K562 (cell line): ENCODE results near the gene SNCB. TPM values are rescaled to one million over a fixed set of nuclear protein-coding genes. Genes with fewer than 3 reads are reported as not detected.
A peak's percentile ranks its signal among the peaks of the same experiment; 100 is the strongest.

Experiments used
- ARNT ChIP-seq, 2 experiments: fragments of 450-650 bp; IDR thresholded peaks; 2 replicates each; pipeline ENCODE4 v1.6.1; 2016; ENCODE audit warnings: mild to moderate bottlenecking in 1 of 2
- ATF3 ChIP-seq, 2 experiments: fragments of 450-650 bp in 1 of 2; sonication (generic) in 1 of 2; formaldehyde crosslinking in 1 of 2; IDR thresholded peaks in 1 of 2; conservative IDR thresholded peaks in 1 of 2; 2 replicates each; pipeline versions ENCODE4 v1.6.1 to v1.8.1; 2016 to 2023; ENCODE audit warnings: mild to moderate bottlenecking in 2 of 2, moderate library complexity in 2 of 2, inconsistent platforms in 1 of 2, missing genetic modification reagents in 1 of 2
- BCOR ChIP-seq: fragments of 450-650 bp; IDR thresholded peaks from 2 replicates; pipeline ENCODE4 v1.6.1; 2016
- BRF1 ChIP-seq: IDR thresholded peaks from 3 replicates; pipeline ENCODE4 v1.6.1; 2011; ENCODE audit warnings: borderline replicate concordance, mild to moderate bottlenecking; ENCODE audit not compliant: insufficient read length; ENCODE audit errors: extremely low read depth
- CBX1 ChIP-seq: sonication (generic); IDR thresholded peaks from 2 replicates; pipeline ENCODE4 v1.6.1; 2016; ENCODE audit warnings: antibody characterized with exemption, low read depth, mild to moderate bottlenecking
- CREM ChIP-seq: IDR thresholded peaks from 2 replicates; pipeline ENCODE4 v1.6.1; 2014; ENCODE audit warnings: antibody characterized with exemption, low read depth
- ETS1 ChIP-seq: conservative IDR thresholded peaks from 2 replicates; pipeline ENCODE4 v1.6.1; 2011; ENCODE audit warnings: low read depth, mild to moderate bottlenecking, low read length; ENCODE audit not compliant: control insufficient read depth
- MITF ChIP-seq: IDR thresholded peaks from 2 replicates; pipeline ENCODE4 v1.6.1; 2014; ENCODE audit warnings: antibody characterized with exemption
- PHTF2 ChIP-seq: fragments of 250-450 bp; sonication (Bioruptor Pico); IDR thresholded peaks from 2 replicates; pipeline ENCODE4 v1.5.0; 2021; ENCODE audit warnings: mild to moderate bottlenecking
- RAD21 ChIP-seq, 2 experiments: fragments of 250-450 bp in 1 of 2; fragments of 450-650 bp in 1 of 2; sonication (Bioruptor Pico) in 1 of 2; formaldehyde crosslinking in 1 of 2; IDR thresholded peaks in 1 of 2; conservative IDR thresholded peaks in 1 of 2; 2 replicates each; pipeline versions ENCODE4 v1.4.0 to v1.8.0; 2020 to 2022; ENCODE audit warnings: mild to moderate bottlenecking in 2 of 2, moderate library complexity in 1 of 2
- RBM25 ChIP-seq: fragments of 200-400 bp; formaldehyde crosslinking; IDR thresholded peaks from 2 replicates; pipeline ENCODE4 v1.6.1; 2018; ENCODE audit warnings: low read length, low read depth, moderate library complexity; ENCODE audit not compliant: severe bottlenecking
- SAFB2 ChIP-seq: fragments of 200-400 bp; formaldehyde crosslinking; IDR thresholded peaks from 2 replicates; pipeline ENCODE4 v1.6.1; 2018; ENCODE audit warnings: borderline replicate concordance, low read length, low read depth, moderate library complexity; ENCODE audit not compliant: severe bottlenecking
- SIRT6 ChIP-seq: IDR thresholded peaks from one replicate; pipeline ENCODE4 v1.6.1; 2012; ENCODE audit warnings: low read depth, mild to moderate bottlenecking, control low read depth, inconsistent platforms, low read length, moderate library complexity
- SMAD2 ChIP-seq: fragments of 150-350 bp; IDR thresholded peaks from 2 replicates; pipeline ENCODE4 v1.6.1; 2014; ENCODE audit warnings: low read depth, mild to moderate bottlenecking, low read length
- VEZF1 ChIP-seq: fragments of 200-800 bp; sonication (Bioruptor generic); IDR thresholded peaks from 2 replicates; pipeline ENCODE4 v1.6.1; 2017; ENCODE audit warnings: missing genetic modification characterization, missing compliant biosample characterization
- XRCC3 ChIP-seq: fragments of 450-650 bp; IDR thresholded peaks from 2 replicates; pipeline ENCODE4 v1.6.1; 2017; ENCODE audit warnings: mild to moderate bottlenecking, moderate library complexity
- ZNF282 ChIP-seq: sonication (generic); formaldehyde crosslinking; IDR thresholded peaks from 2 replicates; pipeline ENCODE4 v1.8.1; 2023; ENCODE audit warnings: missing genetic modification reagents
- ZNF592 ChIP-seq: fragments of 450-650 bp; IDR thresholded peaks from 2 replicates; pipeline ENCODE4 v1.6.1; 2017; ENCODE audit warnings: antibody characterized with exemption, mild to moderate bottlenecking
- polyA plus RNA-seq, 8 experiments: library from polyadenylated mRNA; depleted of rRNA in 4 of 8; stranded (reverse) in 5 of 8; unstranded in 3 of 8; fragments of >200 nt; fragmentation: Nextera tagmentation in 2 of 8; fragmentation: Illumina TruSeq in 1 of 8; extraction: Ambion mirVana in 2 of 8; extraction: Trizol in 1 of 8; gene quantifications; 2 replicates each; pipeline versions ENCODE4 v1.2.1 to v1.2.3, GENCODE V29; 2011 to 2014; ENCODE audit warnings: inconsistent platforms in 1 of 8, missing spikeins in 1 of 8
- total RNA-seq, 7 experiments: library from RNA; depleted of rRNA in 6 of 7; stranded (reverse); fragments of >200 nt in 6 of 7; fragmentation: Illumina TruSeq in 2 of 7; extraction: Trizol in 2 of 7; gene quantifications; 2 replicates each; pipeline versions ENCODE4 v1.2.1 to v1.2.3, GENCODE V29; 2011 to 2021; ENCODE audit warnings: low replicate concordance in 1 of 7

The SNCB gene
- total and polyA plus RNA-seq, 9 of the 15 experiments (the other 6 are each of a cell fraction or from before 2014, with no cell fraction given), result not detected

GRCh38 chr5:176609724-176610434, 20.5 kb downstream of the SNCB start, which contains the start of gene GPRIN1 (continued):
- TF ChIP-seq ATF3 (IDR thresholded peaks at IDR 0.05) (no peak), ATF3 (CRISPR knock-in tag; conservative IDR thresholded peaks at IDR 0.05) (no peak), SMAD2 (no peak), PHTF2 (CRISPR knock-in tag) (no peak), VEZF1 (CRISPR knock-in tag) (peak; percentile 78), XRCC3 (no peak), BRF1 (no peak), RAD21 (CRISPR knock-in tag; conservative IDR thresholded peaks at IDR 0.05 in 1 of 2, IDR thresholded peaks at IDR 0.05 in 1 of 2) (peak in 1 of 2 experiments; percentile 54; a peak in 3 of 4 replicates), ETS1 (peak; percentile 62; the same call in 1 of the 2 replicates), MITF (no peak), BCOR (peak; percentile 64), ARNT (IDR thresholded peaks at IDR 0.05) (no peak), RBM25 (peak; percentile 84), ZNF592 (no peak), CREM (0 out of 2 replicates have a peak, but pooled peaks have one; percentile 10), CBX1 (0 out of 2 replicates have a peak, but pooled peaks have one; percentile 42), SIRT6 (no peak), SAFB2 (no peak), ZNF282 (no peak)
